ENCODE data around the gene DNASE1L3. TPM values are rescaled to one million over a fixed set of nuclear protein-coding genes. Genes with fewer than 3 reads are reported as not detected.

Gene DNASE1L3
- total and polyA plus RNA-seq, 2 of the 4 experiments (the other 2 are of a cell fraction): not detected

DNA sequence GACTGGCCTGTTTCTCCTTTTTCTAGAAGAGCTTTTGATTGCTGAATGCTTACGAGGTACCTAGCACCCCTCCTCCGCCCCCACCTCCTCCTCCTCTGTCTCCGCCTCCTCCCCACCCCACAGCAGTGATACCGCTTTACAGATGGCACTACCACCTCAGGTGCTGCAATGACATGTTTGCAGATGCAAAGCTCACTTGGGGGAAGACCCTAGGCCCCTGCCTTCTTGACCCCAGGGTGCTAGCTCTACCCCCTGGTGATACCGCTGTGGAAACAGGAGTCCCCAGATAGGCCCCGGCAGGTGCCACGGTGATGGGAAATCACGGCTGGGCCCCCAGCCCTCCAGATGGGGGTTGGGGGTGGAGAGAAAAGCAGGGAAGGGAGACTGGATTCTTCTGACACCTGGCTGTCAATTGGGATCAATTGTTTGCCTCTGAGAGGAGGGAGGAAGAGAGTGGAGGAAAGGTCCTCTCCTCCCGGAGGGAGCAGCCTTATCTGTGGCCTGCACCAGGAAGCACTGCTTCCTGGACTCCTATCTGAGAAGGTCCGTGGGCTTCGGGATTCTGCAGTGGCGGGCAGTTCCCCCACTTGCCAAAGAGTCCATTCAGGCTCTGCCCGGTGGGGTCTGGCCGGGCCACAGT is 37.6 kb downstream of the DNASE1L3 start:
- CTCF ChIA-PET: interaction anchor here (0.6 kb wide), 1 partner anchor 164 kb away, joined by 3 read pairs; no protein-coding TSS in a partner anchor
- Histone ChIP-seq H2AFZ (replicated peaks; ENCODE audit: low read length, poor library complexity) (no peak overlapping the region), H3K9ac (ENCODE audit: low read depth, low read length) (no peak overlapping the region), H3K4ac (ENCODE audit: low read depth, low read length) (no peak overlapping the region), H3K56ac (ENCODE audit: extremely low read depth, insufficient read depth, low read length) (no peak overlapping the region), H3K9me3 (ENCODE audit: control insufficient read depth, insufficient read depth, low read length) (no peaks in the 10 kb centered on the region), H3K4me1 (ENCODE audit: control insufficient read depth, insufficient read depth, low read length) (peaks cover 7% of the 10 kb centered on the region), H4K20me1 (ENCODE audit: insufficient read depth, low read length) (peaks cover 4% of the 10 kb centered on the region), H2BK20ac (ENCODE audit: low read depth, low read length) (no peak overlapping the region), H4K8ac (ENCODE audit: low read depth in 2 of 2, low read length in 2 of 2) (no peak overlapping the region), H3K27ac (ENCODE audit: insufficient read depth, low read length) (no peak overlapping the region), H3K36me3 (ENCODE audit: control insufficient read depth, insufficient read depth, low read length) (peaks cover 34% of the 10 kb centered on the region), H3K79me1 (ENCODE audit: low read depth in 1 of 2, low read length in 2 of 2) (peaks cover 2 to 4% of the 10 kb centered on the region in 2 experiments; a peak in 3 of 4 replicates), H2AK9ac (replicated peaks; ENCODE audit: low read depth, low read length, poor library complexity) (no peak overlapping the region), H3K27me3 (ENCODE audit: control insufficient read depth, insufficient read depth, low read length) (no peaks in the 10 kb centered on the region), H3K4me3 (ENCODE audit: insufficient read depth, low read depth, low read length) (no peak overlapping the region), H2BK120ac (ENCODE audit: low read depth, low read length) (no peak overlapping the region), H3K9me1 (ENCODE audit: insufficient read depth, low read length) (no peaks in the 10 kb centered on the region; the same call in 1 of the 2 replicates), H4K5ac (ENCODE audit: low read depth, low read length) (no peak overlapping the region), H2BK5ac (ENCODE audit: low read depth, low read length, poor library complexity, severe bottlenecking) (no peak overlapping the region), H4K91ac (ENCODE audit: insufficient read depth, low read depth, low read length) (no peak overlapping the region), H2AK5ac (ENCODE audit: low read depth, low read length) (no peak overlapping the region), H3K4me2 (ENCODE audit: low read depth, low read length) (no peak overlapping the region), H2BK15ac (ENCODE audit: low read depth, low read length) (no peak overlapping the region), H3K18ac (ENCODE audit: low read depth, low read length) (no peak overlapping the region), H3K23ac (ENCODE audit: low read depth, low read length) (no peak overlapping the region), H3K14ac (replicated peaks; ENCODE audit: low read depth, low read length) (no peak overlapping the region)
- DNase-seq: no peak
- intact Hi-C loops (cut with micrococcal nuclease) (no loop called here), dilution Hi-C loops (cut with HindIII; ENCODE audit: low sequenced_read_pairs, unreplicated experiment) (no loop called here), in situ Hi-C loops (cut with MboI; ENCODE audit: low sequenced_read_pairs) (no loop called here)
- 88% methylated on average over 3 of the region's 14 CpGs; no CpG with 5 or more reads in 1 of the 2 experiments for WGBS, 2 experiments (ENCODE audit: extremely low coverage in 2 of 2, insufficient read length in 1 of 2)
- POLR2A ChIA-PET (ENCODE audit: unreplicated experiment): no interaction called here
- ATAC-seq (ENCODE audit: low read depth): no peak
- TF ChIP-seq CEBPB (IDR thresholded peaks at IDR 0.05; ENCODE audit: low read depth, low read length) (no peak), RCOR1 (IDR thresholded peaks at IDR 0.05; ENCODE audit: insufficient replicate concordance, low read length) (no peak), BHLHE40 (IDR thresholded peaks at IDR 0.05; ENCODE audit: low read depth, low read length) (no peak), MAZ (IDR thresholded peaks at IDR 0.05; ENCODE audit: borderline replicate concordance, low read depth, low read length) (no peak), RFX5 (IDR thresholded peaks at IDR 0.05; ENCODE audit: low read depth, low read length) (no peak), MXI1 (IDR thresholded peaks at IDR 0.05; ENCODE audit: borderline replicate concordance, low read depth, low read length) (no peak)
- BruUV-seq (replicated peaks): no TSS peak

Measured in IMR-90 (cell line).